ENCODE measurements around the gene KDM2B. TPM values are rescaled to one million over a fixed set of nuclear protein-coding genes. Genes with fewer than 3 reads are reported as not detected.

The KDM2B gene
- total RNA-seq, 4 donors from 2014 or later, result 20.7 to 26.3 (median 23.9) TPM

- no peaks in the 10 kb centered on the region for H3K27me3 ChIP-seq
- DNase-seq, result no peak
- H3K9me3 ChIP-seq, result no peaks in the 10 kb centered on the region
- peaks cover 15 to 92% (median 20%) of the 10 kb centered on the region in 3 donors for H3K36me3 ChIP-seq
- intact Hi-C loops (cut with DNase I), result no loop called here
- 97 to 98% methylated on average over 11 to 13 of the region's 15 CpGs for WGBS, 2 donors
- peaks cover 8 to 26% (median 10%) of the 10 kb centered on the region in 3 donors for H3K4me1 ChIP-seq
- H3K4me3 ChIP-seq, result no peak overlapping the region
- TF ChIP-seq CTCF (IDR thresholded peaks at IDR 0.05), result no peak
- no peak for TF ChIP-seq POLR2A (IDR thresholded peaks at IDR 0.05)
- H3K27ac ChIP-seq, result no peak overlapping the region
Observed at GRCh38 chr12:121440768-121441167, 140.1 kb downstream of the KDM2B start.

- intact Hi-C loops (cut with DNase I), result no loop called here
- TF ChIP-seq POLR2A (IDR thresholded peaks at IDR 0.05), result no peak
- TF ChIP-seq CTCF (IDR thresholded peaks at IDR 0.05), result no peak
Observed at GRCh38 chr12:121439715-121440114, 141.1 kb downstream of the KDM2B start.

GRCh38 chr12:121438905-121439304, 141.9 kb downstream of the KDM2B start:
- Histone ChIP-seq H3K4me1 (peaks cover 5 to 13% (median 8%) of the 10 kb centered on the region in 3 donors), H3K36me3 (peaks cover 15 to 96% (median 25%) of the 10 kb centered on the region in 3 donors), H3K27me3 (no peaks in the 10 kb centered on the region), H3K27ac (no peak overlapping the region), H3K9me3 (no peaks in the 10 kb centered on the region), H3K4me3 (no peak overlapping the region)
- intact Hi-C loops (cut with DNase I), result no loop called here
- DNase-seq, result no peak
- TF ChIP-seq CTCF (IDR thresholded peaks at IDR 0.05) (no peak), POLR2A (IDR thresholded peaks at IDR 0.05) (no peak)
- WGBS, 2 donors, result 92 to 95% methylated on average over 4 to 5 of the region's 12 CpGs

More at GRCh38 chr12:121439715-121440114, 141.1 kb downstream of the KDM2B start:
- WGBS, 2 donors, result 65 to 83% methylated on average over 13 to 15 of the region's 16 CpGs
- Histone ChIP-seq H3K4me1 (peaks cover 8 to 21% (median 10%) of the 10 kb centered on the region in 3 donors), H3K4me3 (no peak overlapping the region), H3K27me3 (no peaks in the 10 kb centered on the region), H3K27ac (peak overlapping the region in 1 of 4 donors; percentile 42), H3K36me3 (peaks cover 15 to 96% (median 25%) of the 10 kb centered on the region in 3 donors), H3K9me3 (no peaks in the 10 kb centered on the region)
- no peak for DNase-seq

GRCh38 chr12:121436706-121437105, 144.1 kb downstream of the KDM2B start:
- intact Hi-C loops (cut with DNase I), result no loop called here

More at GRCh38 chr12:121436706-121437105, 144.1 kb downstream of the KDM2B start:
- Histone ChIP-seq H3K36me3 (peaks cover 12 to 100% (median 21%) of the 10 kb centered on the region in 3 donors), H3K9me3 (no peaks in the 10 kb centered on the region), H3K4me3 (no peak overlapping the region), H3K4me1 (no peaks in the 10 kb centered on the region), H3K27me3 (no peaks in the 10 kb centered on the region), H3K27ac (no peak overlapping the region)
- no peak for TF ChIP-seq CTCF (IDR thresholded peaks at IDR 0.05)
- TF ChIP-seq POLR2A (IDR thresholded peaks at IDR 0.05), result no peak
- DNase-seq, result no peak
- 79 to 84% methylated on average over 2 of the region's 2 CpGs for WGBS, 2 donors

All from esophagus squamous epithelium (tissue), 5 donors.